ENCODE measurements around the gene NRBP1.

NRBP1 gene

GRCh38 chr2:27471961-27472360, 43.5 kb downstream of the NRBP1 start:
- no peak for DNase-seq
- in situ Hi-C loops (cut with MboI; ENCODE audit: low pct_unique_long_range_greater_than_20kb, low sequenced_read_pairs): no loop called here

- no peak for DNase-seq
- in situ Hi-C loops (cut with MboI; ENCODE audit: low pct_unique_long_range_greater_than_20kb, low sequenced_read_pairs): no loop called here
Observed at GRCh38 chr2:27485496-27485895, 57.1 kb downstream of the NRBP1 start.

- in situ Hi-C loops (cut with MboI; ENCODE audit: low pct_unique_long_range_greater_than_20kb, low sequenced_read_pairs): no loop called here
- no peak for DNase-seq
Observed at GRCh38 chr2:27489118-27489497, 60.7 kb downstream of the NRBP1 start.

DNA sequence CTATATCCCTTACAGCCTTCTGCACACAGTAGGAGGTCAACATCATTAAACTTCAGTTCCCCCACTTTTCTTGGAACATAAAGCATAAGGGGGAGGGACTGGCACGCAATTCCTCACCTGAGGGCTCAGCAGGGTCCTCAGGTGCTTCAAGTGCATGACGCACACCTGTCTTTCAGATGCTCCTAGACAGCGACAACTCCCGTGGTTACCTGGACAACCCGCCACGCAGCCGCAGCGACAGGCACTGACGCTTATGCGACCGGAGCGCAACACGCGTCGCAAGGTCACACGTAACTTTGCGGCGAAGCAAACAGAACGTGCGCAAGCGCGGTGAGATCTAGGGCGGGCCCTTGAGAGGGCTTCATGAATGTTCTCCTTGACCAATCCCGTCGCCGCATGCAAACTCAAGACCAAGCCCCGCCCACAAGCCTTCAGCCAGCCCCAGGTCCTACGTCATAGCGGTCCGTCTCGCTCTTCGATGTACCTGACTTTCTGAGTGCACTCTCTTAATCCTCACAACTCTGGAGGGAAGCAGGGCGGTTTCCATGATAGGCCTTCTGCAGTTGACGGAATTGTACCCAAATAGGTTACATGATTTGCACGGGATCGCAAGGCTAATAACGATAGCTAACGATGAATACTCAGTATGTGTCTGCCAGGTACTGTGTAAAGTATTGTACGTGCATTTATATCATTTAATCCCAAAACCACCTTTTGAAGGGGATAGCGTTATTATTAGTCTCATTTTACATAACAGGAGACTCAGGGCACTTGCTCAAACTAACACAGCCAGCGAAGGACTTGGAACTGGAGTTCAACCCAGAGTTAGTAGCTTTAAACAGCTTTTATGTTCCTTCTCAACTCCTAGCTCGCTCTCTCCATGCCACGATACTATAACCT, 61.3 kb downstream of the NRBP1 start, which contains the start of gene IFT172:
TSS of gene IFT172 (minus strand) at position 246 of the 900 bp plus-strand sequence. CDS start at position 156, 90 bp downstream.
- in situ Hi-C loops (cut with MboI; ENCODE audit: low pct_unique_long_range_greater_than_20kb, low sequenced_read_pairs): no loop called here

More for the DNA sequence above, 61.3 kb downstream of the NRBP1 start, which contains the start of gene IFT172:
- peak; percentile 99 for DNase-seq
